ENCODE results near the gene HOXA10.

HOXA10 gene

GRCh38 chr7:27165996-27166530 is 8.1 kb downstream of the HOXA10 start:
- DNase-seq (ENCODE audit: low spot score), result no peak

- no peak for DNase-seq (ENCODE audit: low spot score)
These were observed 8.8 kb downstream of the HOXA10 start, which contains the start of gene HOXA9 for GRCh38 chr7:27165089-27165995. Gene HOXA9 (minus strand): TSS chr7:27165537. CDS start chr7:27165457, 80 bp downstream.

GRCh38 chr7:27164367-27165088 is 9.6 kb downstream of the HOXA10 start:
- DNase-seq (ENCODE audit: low spot score), result no peak

- no peak for DNase-seq (ENCODE audit: low spot score)
These were observed 10.1 kb downstream of the HOXA10 start for GRCh38 chr7:27164045-27164366.

- no peak for DNase-seq (ENCODE audit: low spot score)
These were observed 10.7 kb downstream of the HOXA10 start for GRCh38 chr7:27163288-27164044.

- no peak for DNase-seq (ENCODE audit: low spot score)
These were observed 11.4 kb downstream of the HOXA10 start for GRCh38 chr7:27162561-27163287.

- no peak for DNase-seq (ENCODE audit: low spot score)
These were observed 12.2 kb downstream of the HOXA10 start for GRCh38 chr7:27161721-27162560.

- no peak for DNase-seq (ENCODE audit: low spot score)
These were observed 12.9 kb downstream of the HOXA10 start for GRCh38 chr7:27161214-27161720.

- peak; percentile 90 for DNase-seq (ENCODE audit: low spot score)
These were observed 13.4 kb downstream of the HOXA10 start for GRCh38 chr7:27160546-27161213.

- DNase-seq (ENCODE audit: low spot score), result no peak
These were observed 14.0 kb downstream of the HOXA10 start for GRCh38 chr7:27160145-27160545.

- DNase-seq (ENCODE audit: low spot score), result no peak
These were observed 14.6 kb downstream of the HOXA10 start for GRCh38 chr7:27159266-27160144.

- DNase-seq (ENCODE audit: low spot score), result no peak
These were observed 15.5 kb downstream of the HOXA10 start for GRCh38 chr7:27158436-27159265.

- no peak for DNase-seq (ENCODE audit: low spot score)
These were observed 16.3 kb downstream of the HOXA10 start for GRCh38 chr7:27157702-27158431.

- no peak for DNase-seq (ENCODE audit: low spot score)
These were observed 17.0 kb downstream of the HOXA10 start for GRCh38 chr7:27156916-27157701.

- DNase-seq (ENCODE audit: low spot score), result peak; percentile 40
These were observed 17.6 kb downstream of the HOXA10 start, which contains the start of gene HOXA7 for GRCh38 chr7:27156508-27156898. Gene HOXA7 (minus strand): TSS chr7:27156675. CDS start chr7:27156545, 130 bp downstream.

GRCh38 chr7:27155816-27156507 is 18.2 kb downstream of the HOXA10 start:
- DNase-seq (ENCODE audit: low spot score), result no peak

Data from D341Med (cell line).